OCI-LY7 (cell line): ENCODE data around the gene UTS2R.

ENCODE experiments used
- CTCF ChIP-seq: fragments of 200-600 bp; sonication (generic); conservative IDR thresholded peaks from 2 replicates; pipeline ENCODE4 v1.5.1; 2014; ENCODE audit warnings: mild to moderate bottlenecking, antibody characterized with exemption, low read length, moderate library complexity, mixed read lengths
- EZH2phosphoT487 ChIP-seq: fragments of 200-600 bp; sonication (generic); IDR thresholded peaks from 2 replicates; pipeline ENCODE4 v1.6.1; 2018; ENCODE audit warnings: low read depth, borderline replicate concordance, mild to moderate bottlenecking, mixed run types, antibody characterized with exemption, low read length, moderate library complexity, mixed read lengths

GRCh38 chr17:82394278-82394677, 22.7 kb downstream of the UTS2R start:
- TF ChIP-seq EZH2phosphoT487: no peak
- no peak for TF ChIP-seq CTCF
